ENCODE results near the gene AMHR2.
"Not testable (repeated sequence)": the region's sequence is repeated elsewhere in the genome, so short reads cannot be mapped to it uniquely, and the experiment has no call there.

AMHR2 gene

GRCh38 chr12:53413485-53414204, 10.0 kb upstream of the AMHR2 start:
- H3K36me3 ChIP-seq: peaks cover 38% of the 10 kb centered on the region
- no peaks in the 10 kb centered on the region for H3K9me3 ChIP-seq
- H3K27me3 ChIP-seq: no peaks in the 10 kb centered on the region
- no peak overlapping the region for H3K4me3 ChIP-seq (ENCODE audit: low read depth, low read length)
- H3K4me1 ChIP-seq: peaks cover 33% of the 10 kb centered on the region
- no peak for TF ChIP-seq CTCF (IDR thresholded peaks at IDR 0.05; ENCODE audit: low read depth, low read length)
- DNase-seq: no peak

GRCh38 chr12:53414756-53415417, 8.8 kb upstream of the AMHR2 start:
- peak; percentile 61 for DNase-seq
- no peak for TF ChIP-seq CTCF (IDR thresholded peaks at IDR 0.05; ENCODE audit: low read depth, low read length)
- Histone ChIP-seq H3K4me3 (ENCODE audit: low read depth, low read length) (peak overlapping the region; percentile 25), H3K36me3 (peaks cover 26% of the 10 kb centered on the region), H3K9me3 (no peaks in the 10 kb centered on the region), H3K27me3 (no peaks in the 10 kb centered on the region), H3K4me1 (peaks cover 33% of the 10 kb centered on the region)

- Histone ChIP-seq H3K4me1 (peaks cover 33% of the 10 kb centered on the region), H3K36me3 (peaks cover 17% of the 10 kb centered on the region), H3K4me3 (ENCODE audit: low read depth, low read length) (peak overlapping the region; percentile 25)
- not testable (repeated sequence) for H3K27me3 ChIP-seq, H3K9me3 ChIP-seq
- DNase-seq: peak; percentile 35
Observed at GRCh38 chr12:53415752-53416389, 7.8 kb upstream of the AMHR2 start.

- not testable (repeated sequence) for H3K27me3 ChIP-seq; H3K4me3 ChIP-seq (ENCODE audit: low read depth, low read length); H3K36me3 ChIP-seq; DNase-seq; H3K9me3 ChIP-seq
- peaks cover 25% of the 10 kb centered on the region for H3K4me1 ChIP-seq
Observed at GRCh38 chr12:53417291-53417816, 6.3 kb upstream of the AMHR2 start.

- TF ChIP-seq CTCF (IDR thresholded peaks at IDR 0.05; ENCODE audit: low read depth, low read length): no peak
- H3K4me1 ChIP-seq: peaks cover 19% of the 10 kb centered on the region
Observed at GRCh38 chr12:53418221-53418620, 5.4 kb upstream of the AMHR2 start.

GRCh38 chr12:53419756-53420155, 3.9 kb upstream of the AMHR2 start:
- TF ChIP-seq CTCF (IDR thresholded peaks at IDR 0.05; ENCODE audit: low read depth, low read length): no peak

More at GRCh38 chr12:53418221-53418620, 5.4 kb upstream of the AMHR2 start:
- Histone ChIP-seq H3K9me3 (no peaks in the 10 kb centered on the region), H3K4me3 (ENCODE audit: low read depth, low read length) (no peak overlapping the region), H3K36me3 (no peaks in the 10 kb centered on the region), H3K27me3 (no peaks in the 10 kb centered on the region)
- DNase-seq: no peak

GRCh38 chr12:53422247-53422646, 1.4 kb upstream of the AMHR2 start:
- H3K4me1 ChIP-seq: peaks cover 14% of the 10 kb centered on the region
- not testable (repeated sequence) for H3K4me3 ChIP-seq (ENCODE audit: low read depth, low read length); H3K36me3 ChIP-seq; H3K27me3 ChIP-seq; H3K9me3 ChIP-seq; DNase-seq

More at GRCh38 chr12:53419756-53420155, 3.9 kb upstream of the AMHR2 start:
- Histone ChIP-seq H3K4me3 (ENCODE audit: low read depth, low read length) (no peak overlapping the region), H3K4me1 (peaks cover 9% of the 10 kb centered on the region), H3K9me3 (no peaks in the 10 kb centered on the region), H3K27me3 (no peaks in the 10 kb centered on the region), H3K36me3 (no peaks in the 10 kb centered on the region)
- no peak for DNase-seq
